ENCODE measurements around the gene ZNF275. TPM values are rescaled to one million over a fixed set of nuclear protein-coding genes. Genes with fewer than 3 reads are reported as not detected.
"Not testable (repeated sequence)": the region's sequence is repeated elsewhere in the genome, so short reads cannot be mapped to it uniquely, and the experiment has no call there.

ZNF275 gene
- polyA plus RNA-seq, 4 donors, result 18.7 to 22.2 (median 20.6) TPM

GRCh38 chrX:153317996-153318722 is 15.8 kb upstream of the ZNF275 start:
- no peak for DNase-seq (ENCODE audit: low read depth in 4 of 4, low spot score in 3 of 4)

GRCh38 chrX:153318811-153319210 is 15.1 kb upstream of the ZNF275 start:
- DNase-seq (ENCODE audit: low read depth in 4 of 4, low spot score in 3 of 4), result no peak

GRCh38 chrX:153319295-153320046 is 14.5 kb upstream of the ZNF275 start:
- DNase-seq (ENCODE audit: low read depth in 4 of 4, low spot score in 3 of 4), result no peak

- DNase-seq (ENCODE audit: low read depth in 4 of 4, low spot score in 3 of 4), result not testable (repeated sequence)
These were observed 13.9 kb upstream of the ZNF275 start for GRCh38 chrX:153320047-153320443.

GRCh38 chrX:153320555-153321184 is 13.3 kb upstream of the ZNF275 start:
- no peak for DNase-seq (ENCODE audit: low read depth in 4 of 4, low spot score in 3 of 4)

GRCh38 chrX:153321381-153322124 is 12.4 kb upstream of the ZNF275 start, which contains the start of gene PNMA6F:
Gene PNMA6F, minus strand, starts transcription at chrX:153321767. Its CDS starts 1,093 bp downstream, at chrX:153320674.
- no peak for DNase-seq (ENCODE audit: low read depth in 4 of 4, low spot score in 3 of 4)

- DNase-seq (ENCODE audit: low read depth in 4 of 4, low spot score in 3 of 4), result no peak
These were observed 6.4 kb upstream of the ZNF275 start for GRCh38 chrX:153327561-153327960.

GRCh38 chrX:153333266-153333665 is 687 bp upstream of the ZNF275 start:
- no peak for DNase-seq (ENCODE audit: low read depth in 4 of 4, low spot score in 3 of 4)

- DNase-seq (ENCODE audit: low read depth in 4 of 4, low spot score in 3 of 4), result no peak
These were observed 822 bp downstream of the ZNF275 start for GRCh38 chrX:153334654-153335295.

GRCh38 chrX:153336121-153336894 is 2.4 kb downstream of the ZNF275 start:
- DNase-seq (ENCODE audit: low read depth in 4 of 4, low spot score in 3 of 4), result no peak

- DNase-seq (ENCODE audit: low read depth in 4 of 4, low spot score in 3 of 4), result no peak
These were observed 3.0 kb downstream of the ZNF275 start for GRCh38 chrX:153336988-153337387.

- DNase-seq (ENCODE audit: low read depth in 4 of 4, low spot score in 3 of 4), result no peak
These were observed 4.9 kb downstream of the ZNF275 start for GRCh38 chrX:153338836-153339235.

- no peak for DNase-seq (ENCODE audit: low read depth in 4 of 4, low spot score in 3 of 4)
These were observed 5.7 kb downstream of the ZNF275 start for GRCh38 chrX:153339662-153340061.

- DNase-seq (ENCODE audit: low read depth in 4 of 4, low spot score in 3 of 4), result no peak
These were observed 6.2 kb downstream of the ZNF275 start for GRCh38 chrX:153340111-153340510.

GRCh38 chrX:153342762-153343558 is 9.0 kb downstream of the ZNF275 start:
- no peak for DNase-seq (ENCODE audit: low read depth in 4 of 4, low spot score in 3 of 4)

- DNase-seq (ENCODE audit: low read depth in 4 of 4, low spot score in 3 of 4), result no peak
These were observed 9.7 kb downstream of the ZNF275 start for GRCh38 chrX:153343674-153344073.

- no peak for DNase-seq (ENCODE audit: low read depth in 4 of 4, low spot score in 3 of 4)
These were observed 13.6 kb downstream of the ZNF275 start for GRCh38 chrX:153347530-153347929.

- no peak for DNase-seq (ENCODE audit: low read depth in 4 of 4, low spot score in 3 of 4)
These were observed 14.5 kb downstream of the ZNF275 start for GRCh38 chrX:153348421-153348820.

GRCh38 chrX:153349952-153350351 is 16.0 kb downstream of the ZNF275 start:
- DNase-seq (ENCODE audit: low read depth in 4 of 4, low spot score in 3 of 4), result no peak

Data from right renal pelvis (tissue), 4 donors.